NOMO-1 (cell line): ENCODE measurements around the gene MVK.
"Not testable (repeated sequence)": the region's sequence is repeated elsewhere in the genome, so short reads cannot be mapped to it uniquely, and the experiment has no call there.

ENCODE experiments used
- DNase-seq, 2 experiments: peaks; one replicate each; lab custom pipeline; 2025; ENCODE audit not compliant: unreplicated experiment in 2 of 2; lab: John Stamatoyannopoulos, UW

The MVK gene

DNA sequence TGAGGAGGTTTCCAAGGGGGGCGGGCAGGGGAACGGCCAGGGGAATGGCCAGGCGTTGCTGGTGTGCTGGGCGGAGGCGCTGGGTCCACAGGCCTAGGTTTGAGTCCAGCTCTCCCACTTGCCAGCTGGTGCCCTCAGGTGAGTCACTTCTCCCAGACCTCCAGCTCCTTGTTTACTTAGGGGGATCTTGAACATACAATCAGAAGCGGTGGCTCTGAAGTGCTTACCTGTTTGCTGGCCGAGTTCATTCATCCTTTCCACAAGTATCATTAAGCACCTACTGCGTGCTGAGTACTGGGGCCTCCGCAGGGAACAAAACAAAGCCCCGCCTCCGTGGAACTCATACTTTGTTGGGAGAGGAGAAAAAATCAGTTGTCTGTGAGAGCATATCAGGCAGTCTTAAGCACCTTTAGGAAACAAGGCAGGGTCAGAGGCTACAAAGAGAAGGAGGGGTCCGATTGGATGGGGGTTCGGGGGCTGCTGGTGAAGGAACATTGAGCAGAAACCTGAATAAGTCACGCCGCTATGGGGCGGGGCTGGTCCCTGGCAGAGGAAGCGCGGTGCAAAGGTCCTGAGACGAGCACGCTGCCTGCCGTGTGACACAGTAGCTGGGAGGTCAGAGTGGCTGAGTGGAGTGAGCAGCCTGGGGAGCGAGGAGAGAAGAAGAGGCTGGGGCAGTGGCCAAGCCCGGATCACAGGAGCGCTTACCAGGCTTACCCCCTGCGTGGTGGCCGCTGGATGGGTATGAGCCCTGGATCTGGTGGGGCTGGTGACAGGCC, 15.1 kb downstream of the MVK start:
- DNase-seq, result no peak

DNA sequence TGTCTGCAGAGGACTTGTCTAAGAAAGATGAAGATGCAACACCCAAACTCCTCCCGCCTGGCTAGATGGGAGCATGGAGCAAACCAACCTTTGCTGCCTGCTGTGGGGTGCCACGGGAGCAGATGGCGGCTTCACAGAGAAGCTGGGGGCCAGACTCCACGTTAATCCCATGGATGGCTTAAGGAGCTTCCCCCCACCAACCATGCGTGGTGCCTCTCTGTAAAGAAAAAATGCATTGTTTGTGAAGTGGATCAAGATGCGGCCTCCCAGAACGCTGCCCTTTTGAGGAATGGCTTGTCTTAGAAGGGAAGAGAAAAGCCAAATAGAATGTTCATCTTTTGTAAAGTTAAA, 15.6 kb downstream of the MVK start:
- no peak for DNase-seq

DNA sequence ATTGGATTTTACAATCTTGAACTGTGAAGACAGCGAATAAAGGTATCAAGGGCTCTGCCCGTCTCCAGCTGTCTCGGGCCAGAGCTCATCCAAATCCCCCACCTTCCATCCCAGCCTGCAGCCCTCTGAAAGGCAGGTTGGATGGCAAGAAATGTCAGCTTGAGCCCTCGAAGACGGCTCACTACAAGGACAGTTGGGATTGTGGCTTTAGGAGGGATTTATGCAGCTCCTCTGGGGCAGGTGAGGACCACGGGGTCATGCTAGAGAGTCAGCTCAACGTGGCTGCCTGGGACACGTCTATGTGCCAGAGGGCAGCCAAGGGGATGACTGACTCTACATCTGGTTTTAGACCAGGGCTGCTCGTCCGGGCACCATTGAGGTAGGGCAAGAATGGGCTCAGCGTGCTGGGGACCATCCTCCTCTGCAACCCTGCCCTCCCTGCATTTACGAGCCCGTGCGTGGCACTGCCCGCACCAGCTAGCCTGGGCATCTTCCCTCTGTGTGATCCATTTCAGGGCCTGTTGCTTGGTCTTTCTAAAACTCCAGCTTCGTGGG, 16.2 kb downstream of the MVK start:
- no peak for DNase-seq

DNA sequence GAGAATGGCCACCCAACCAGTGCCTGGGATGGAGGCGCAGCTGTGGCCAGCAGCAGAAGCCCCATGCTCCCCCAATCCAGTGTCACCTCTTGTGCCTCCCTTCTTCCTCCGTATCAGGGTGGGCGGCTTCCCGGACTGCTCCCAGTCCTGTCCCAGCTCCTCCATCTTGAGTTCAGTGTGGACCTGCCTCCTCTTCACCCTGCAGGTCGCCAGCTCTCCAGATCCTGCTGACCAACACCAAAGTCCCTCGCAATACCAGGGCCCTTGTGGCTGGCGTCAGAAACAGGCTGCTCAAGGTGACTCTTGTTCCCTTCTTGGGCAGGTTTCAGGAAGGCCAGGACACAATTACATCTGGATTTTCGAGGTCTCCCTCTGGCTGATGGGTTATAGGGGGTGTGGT, 17.0 kb downstream of the MVK start:
- no peak for DNase-seq

DNA sequence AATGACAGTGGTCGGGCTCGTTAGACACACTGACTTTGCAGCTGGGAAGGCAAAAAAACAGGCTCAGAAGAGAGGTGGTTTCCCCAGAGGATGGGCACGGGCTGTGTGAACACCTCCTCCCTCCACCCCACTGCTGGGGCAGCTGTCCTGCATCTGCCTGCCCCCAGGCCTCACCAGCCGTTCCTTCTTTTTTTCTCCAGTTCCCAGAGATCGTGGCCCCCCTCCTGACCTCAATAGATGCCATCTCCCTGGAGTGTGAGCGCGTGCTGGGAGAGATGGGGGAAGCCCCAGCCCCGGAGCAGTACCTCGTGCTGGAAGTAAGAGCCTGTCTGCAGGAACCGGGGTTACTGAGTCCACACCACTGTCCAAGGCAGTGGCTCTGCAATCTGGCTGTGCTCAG, 17.4 kb downstream of the MVK start:
- no peak for DNase-seq

DNA sequence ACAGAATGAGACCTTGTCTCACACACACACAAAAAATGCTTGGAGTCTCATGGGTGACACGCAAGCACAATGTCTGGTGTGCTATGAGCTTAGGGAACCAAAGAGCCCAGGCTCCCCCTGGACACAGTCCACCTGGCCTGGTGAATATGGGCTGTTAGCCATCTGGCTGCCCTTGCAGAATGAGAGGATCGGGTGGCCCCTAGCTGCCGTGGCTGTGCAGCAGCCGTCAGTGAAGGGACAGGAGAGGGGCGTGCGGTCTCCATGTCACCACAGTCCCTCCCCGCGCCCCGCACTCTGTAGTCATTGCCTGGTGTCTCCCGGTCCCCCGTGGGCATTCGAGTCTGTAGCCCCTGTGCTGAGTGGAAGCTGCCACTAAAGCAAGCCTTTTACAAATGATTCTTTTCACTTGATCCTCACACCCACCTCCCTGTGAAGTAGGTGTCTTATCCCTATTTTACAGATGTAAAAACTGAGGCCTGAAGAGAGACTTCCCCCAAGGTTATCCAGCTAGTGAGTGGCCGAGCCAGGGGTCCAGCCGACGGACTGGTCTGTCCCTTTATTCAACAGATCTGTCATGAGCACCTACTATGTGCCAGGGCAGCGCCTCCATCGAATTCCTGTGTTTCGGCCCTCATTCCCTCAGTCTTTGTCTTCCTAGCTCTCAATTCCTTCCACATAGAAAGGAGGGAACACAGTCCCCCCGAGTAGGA, 18.8 kb downstream of the MVK start:
- no peak for DNase-seq

DNA sequence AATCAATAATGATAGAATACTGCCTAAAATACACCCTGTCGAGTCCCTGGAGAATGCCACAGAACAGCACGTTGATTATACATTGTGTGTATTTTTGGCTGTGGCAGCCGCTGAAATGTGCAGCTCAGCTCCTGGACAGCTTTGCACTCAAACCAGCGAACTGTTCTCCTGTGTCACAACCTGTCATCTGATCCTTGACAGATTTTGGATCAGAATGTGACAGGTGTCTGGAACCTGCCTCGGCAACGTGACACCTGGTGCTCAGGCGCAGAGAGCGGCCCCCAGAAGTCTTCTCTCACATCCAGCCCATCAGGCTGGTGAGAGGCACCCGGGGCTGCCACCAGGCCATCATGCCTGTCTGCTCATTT, 19.3 kb downstream of the MVK start:
- no peak for DNase-seq

DNA sequence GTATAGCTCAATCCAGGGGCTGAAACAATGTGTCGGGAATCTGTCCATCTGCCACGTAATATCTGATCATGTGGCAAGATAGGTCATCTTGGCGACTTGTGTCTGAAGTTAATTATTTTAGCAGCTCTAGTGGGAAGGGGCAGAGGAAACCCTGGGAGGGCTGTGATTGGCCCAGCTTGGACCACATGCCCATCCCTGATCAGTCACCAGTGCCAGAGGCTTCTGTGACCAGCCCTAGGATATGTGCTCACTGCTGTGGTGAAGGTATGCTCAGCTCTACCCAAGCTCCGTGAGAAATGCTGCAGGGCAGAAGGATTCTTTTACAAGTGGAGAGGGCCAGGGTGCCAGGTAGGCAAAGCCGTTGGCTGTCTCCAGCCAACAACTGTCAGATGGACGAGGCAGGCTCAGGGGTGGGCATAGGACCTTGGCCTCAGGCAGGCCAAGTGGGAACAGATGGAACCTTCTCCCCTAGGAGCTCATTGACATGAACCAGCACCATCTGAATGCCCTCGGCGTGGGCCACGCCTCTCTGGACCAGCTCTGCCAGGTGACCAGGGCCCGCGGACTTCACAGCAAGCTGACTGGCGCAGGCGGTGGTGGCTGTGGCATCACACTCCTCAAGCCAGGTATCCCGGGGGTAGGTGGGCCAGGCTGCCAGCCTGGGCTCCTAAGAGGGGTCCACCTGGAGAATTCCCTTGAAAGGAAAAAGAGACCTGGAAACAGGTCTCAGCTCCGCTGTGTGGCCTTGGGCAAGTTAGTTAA, 21.1 kb downstream of the MVK start:
- no peak for DNase-seq

DNA sequence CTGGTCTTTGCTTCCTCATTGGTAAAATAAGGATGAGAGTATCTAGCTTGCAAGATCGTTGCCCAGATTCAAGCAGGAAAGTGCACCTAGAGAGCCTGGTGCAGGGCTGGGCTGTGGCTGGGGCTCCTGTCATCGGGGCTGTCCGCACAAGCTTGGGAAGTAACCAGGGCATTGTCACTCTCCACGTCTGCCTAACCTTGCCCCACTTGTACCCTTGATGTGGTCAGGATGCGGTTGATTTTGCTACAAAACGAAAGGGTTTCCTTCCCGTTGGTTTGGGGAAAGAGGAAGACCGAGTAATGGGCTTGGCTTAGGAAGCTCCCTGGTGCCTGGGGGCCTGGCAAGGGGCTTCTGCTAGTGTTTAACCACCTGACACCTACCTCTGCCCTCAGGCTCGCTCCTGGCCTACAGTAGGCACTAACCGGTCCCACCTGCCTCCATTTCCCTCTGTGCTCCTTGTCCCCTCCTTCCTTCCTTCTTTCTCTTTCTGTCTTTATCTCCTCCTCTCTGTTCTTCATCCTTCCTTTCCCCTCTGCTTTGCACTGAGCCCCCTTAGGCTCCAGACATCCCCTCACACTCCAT, 21.8 kb downstream of the MVK start:
- DNase-seq, result peak; percentile 71 to 81

DNA sequence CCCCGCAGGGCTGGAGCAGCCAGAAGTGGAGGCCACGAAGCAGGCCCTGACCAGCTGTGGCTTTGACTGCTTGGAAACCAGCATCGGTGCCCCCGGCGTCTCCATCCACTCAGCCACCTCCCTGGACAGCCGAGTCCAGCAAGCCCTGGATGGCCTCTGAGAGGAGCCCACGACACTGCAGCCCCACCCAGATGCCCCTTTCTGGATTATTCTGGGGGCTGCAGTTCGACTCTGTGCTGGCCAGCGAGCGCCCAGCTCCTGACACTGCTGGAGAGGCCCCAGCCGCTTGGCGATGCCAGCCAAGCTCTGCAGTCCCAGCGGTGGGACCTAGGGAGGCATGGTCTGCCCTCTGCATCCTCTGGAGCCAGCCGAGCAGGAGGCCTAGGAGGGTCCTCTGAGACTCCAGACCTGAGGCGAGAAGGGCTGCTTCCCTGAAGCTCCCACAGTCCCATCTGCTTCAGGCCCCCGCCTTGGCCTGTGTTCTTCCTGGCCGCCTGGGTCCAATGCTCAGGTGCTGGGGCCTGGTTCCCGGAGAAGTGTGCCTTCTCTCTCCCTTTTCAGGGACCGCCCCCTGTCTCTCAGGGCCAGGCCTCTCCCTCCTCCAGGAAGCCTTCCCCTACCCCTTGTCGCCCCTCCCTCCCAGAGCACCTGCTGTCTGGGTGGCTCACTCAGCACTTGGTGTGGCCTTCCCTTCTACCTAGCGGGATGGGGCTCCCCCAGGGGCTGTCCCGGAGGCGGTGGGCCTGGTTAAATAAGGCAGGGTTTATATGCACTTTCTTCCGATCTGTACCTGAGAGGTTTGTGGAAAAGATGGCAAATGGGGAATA, 23.0 kb downstream of the MVK start:
- DNase-seq, result no peak

DNA sequence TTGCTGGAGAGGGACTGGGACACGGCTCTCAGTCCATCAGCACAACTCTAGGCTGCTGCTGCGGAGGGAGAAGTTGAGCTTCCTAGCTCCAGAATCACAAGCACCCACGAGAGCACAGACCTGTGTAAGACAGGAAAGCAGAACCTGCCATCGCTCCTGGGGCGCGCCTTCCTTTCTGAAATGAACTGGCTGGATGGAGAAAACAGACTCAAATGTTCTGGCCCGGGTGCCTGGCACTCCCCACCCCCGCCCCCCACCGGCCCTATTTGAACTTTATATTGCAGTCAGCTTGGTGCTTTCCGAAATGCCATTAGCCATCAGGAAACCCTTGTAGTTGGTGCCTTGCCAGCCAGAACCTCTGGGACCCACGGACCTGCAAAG, 23.8 kb downstream of the MVK start:
- DNase-seq, result no peak

DNA sequence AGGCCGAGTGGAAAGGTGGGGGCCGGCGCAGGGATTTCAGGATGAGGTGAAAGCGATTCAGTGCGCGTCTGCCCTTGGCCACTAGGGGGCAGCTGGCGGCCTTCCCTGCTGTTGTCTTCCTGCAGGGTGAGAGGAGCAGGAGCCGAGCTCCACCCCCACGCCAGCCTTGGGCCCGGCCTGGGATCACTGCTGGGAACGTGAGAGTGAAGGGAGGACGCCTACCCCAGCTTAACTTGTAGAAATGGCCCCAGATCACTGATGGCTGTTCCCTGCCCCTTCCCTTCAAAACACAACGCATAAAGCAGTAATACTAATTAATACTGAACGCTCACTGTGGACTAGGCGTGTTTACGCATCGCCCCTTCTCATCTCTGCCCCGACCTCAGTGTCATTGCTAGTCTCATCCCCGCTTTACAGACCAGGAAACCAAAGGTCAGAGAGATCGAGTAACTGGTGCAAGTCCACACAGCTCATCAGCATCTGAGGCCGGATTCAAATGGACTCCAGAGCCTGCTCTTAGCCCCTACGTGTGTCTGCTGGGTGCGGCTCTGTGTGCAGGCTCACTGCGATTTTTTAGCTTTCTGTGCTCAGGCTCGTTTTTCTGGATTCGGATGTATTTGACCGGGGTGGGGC, 24.3 kb downstream of the MVK start:
- DNase-seq, result peak; percentile 29

DNA sequence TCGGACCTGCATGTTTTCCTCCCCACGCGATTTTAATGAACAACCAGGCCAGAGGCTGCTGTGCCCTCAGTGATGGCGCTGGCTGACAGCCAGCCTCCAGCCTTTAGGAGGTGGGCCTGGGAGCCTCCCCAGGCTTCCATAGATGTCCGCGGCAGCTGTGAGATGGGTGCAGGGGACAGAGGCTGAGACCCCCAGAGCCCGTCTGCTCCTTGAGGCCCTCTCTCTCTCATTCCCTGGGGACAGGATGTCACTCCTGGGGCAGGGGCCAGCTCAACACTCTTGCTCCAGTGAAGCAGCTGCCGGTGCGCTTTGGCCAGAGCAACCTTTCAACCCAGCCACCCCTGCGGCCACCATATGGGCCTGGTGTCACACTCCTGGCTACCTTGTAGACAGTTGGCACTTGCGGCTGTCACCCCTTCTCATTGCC, 24.8 kb downstream of the MVK start:
- no peak for DNase-seq

DNA sequence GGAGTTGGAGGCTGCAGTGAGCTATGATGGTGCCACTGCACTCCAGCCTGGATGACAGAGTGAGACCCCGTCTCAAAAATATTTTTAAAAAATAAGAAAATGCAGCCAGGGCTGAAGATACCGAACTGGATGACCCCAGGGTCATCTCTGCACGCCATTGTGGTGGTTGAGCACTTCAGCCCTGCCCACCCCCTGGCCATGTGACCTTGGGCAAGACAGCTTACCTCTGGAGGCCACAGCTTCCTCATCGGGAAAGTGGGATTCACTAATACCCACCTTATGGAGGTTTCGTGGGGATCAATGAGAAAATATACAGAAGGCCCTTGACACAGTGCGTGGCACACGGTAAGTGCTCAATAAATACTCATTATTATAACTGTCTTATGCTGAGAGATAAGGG, 25.5 kb downstream of the MVK start:
- no peak for DNase-seq

DNA sequence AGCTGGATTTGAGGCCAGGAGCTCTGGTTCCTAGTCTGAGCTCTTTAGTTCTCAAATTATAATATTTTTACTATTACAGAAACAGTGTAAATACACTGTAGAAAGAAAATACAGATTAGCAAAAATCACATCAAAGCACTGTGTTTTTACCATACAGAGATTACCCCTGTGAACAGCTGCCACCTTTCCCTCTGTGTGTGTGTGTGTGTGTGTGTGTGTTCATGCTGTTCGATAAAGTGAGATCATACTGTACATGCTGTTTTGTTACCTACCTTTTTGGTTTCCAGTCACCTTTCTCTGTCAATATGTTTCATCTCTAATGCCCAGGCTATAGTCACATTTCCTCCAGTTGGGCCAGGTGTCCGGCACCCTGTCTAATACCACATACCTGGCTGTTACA, 26.9 kb downstream of the MVK start:
- no peak for DNase-seq

DNA sequence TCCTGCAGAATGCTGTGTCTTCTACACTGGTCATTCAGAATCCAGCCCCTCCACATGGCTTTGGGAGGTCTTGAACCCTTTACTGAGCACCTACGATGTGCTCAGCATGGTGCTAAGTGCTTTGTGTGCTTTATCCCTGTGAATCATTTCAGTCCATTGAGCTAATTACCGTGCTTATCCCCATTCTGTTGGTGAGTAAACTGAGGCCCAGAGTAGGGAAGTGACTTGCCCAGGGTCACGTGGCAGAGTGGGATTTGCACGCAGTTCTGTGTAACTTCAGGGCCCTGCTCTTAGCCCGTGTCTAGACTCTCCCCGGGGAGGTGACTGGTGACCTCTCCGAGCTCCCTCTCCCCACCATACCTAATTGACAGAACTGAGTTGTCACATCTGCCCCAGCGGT, 27.4 kb downstream of the MVK start:
- DNase-seq, result no peak

DNA sequence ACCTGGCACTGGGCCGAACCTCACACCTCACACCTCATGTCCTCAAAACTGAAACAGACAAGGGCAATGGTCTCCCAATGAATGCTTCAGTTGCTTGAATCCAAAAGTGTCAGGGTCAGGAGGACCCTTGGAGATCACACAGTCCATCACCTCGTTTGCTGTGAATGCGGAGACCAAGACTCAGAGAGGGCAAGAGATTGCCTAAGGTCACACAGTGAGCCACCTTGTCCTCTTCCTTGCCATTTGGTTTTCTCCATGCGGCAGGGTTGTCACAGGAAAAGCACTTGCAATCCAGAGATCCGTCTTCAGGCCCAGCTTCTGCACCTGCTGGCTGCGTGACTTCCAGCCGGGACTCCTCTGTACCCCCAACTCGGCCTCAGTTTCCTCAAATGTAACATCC, 28.0 kb downstream of the MVK start:
- no peak for DNase-seq

DNA sequence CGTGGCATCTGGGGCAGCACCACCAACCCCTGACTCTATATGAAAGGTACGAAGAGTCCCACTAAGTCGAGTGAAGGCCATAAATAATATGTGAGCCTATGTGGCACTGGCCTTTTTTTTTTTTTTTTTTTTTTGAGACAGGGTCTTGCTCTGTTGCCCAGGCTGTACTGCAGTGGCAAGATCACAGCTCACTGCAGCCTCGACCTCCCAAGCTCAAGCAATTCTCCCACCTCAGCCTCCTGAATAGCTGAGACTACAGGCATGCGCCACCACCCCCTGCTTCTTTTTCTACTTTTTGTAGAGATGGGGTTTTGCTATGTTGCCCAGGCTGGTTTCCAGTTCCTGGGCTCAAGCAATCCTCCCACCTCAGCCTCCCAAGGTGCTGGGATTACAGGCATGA, 28.5 kb downstream of the MVK start:
- DNase-seq, result not testable (repeated sequence)

DNA sequence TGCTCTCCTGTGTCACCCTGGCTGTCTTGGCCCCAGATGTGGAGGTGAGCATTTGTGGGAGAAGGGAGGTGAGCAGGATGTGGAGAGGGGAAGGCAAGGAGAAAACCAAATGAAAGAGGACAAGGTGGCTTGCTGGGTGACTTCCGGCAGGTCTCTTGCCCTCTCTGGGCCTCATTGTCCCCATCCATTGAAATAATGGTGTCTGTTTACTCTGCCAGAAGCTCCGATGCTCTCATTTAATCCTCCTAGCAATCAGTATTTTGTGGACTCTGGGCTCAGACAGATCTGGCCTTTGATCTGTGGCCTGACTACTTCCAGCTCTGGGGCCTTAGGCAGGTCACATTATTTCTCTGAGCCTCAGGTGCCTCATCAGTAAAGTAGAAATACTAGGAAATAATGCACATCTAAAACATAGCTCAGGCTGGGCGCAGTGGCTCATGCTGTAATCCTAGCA, 30.6 kb downstream of the MVK start:
- no peak for DNase-seq

DNA sequence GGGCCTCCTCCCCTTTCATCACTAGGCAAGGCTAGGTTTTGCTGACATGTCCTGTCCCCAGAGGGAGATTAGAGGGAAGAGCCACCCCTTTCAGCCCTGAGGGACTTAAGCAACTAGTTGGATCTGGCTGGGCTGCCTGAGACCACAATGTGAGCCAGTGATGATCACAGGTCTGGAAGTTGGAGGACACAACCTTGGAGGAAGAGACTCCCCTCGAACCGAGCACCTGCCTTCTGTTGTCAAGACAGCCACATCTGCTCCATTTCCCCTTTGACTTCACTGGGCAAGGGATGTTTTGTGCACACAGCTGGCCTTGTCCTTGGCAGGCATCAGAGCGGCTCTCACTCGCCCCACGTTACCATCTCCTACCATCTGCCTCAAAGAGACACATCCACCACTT, 31.4 kb downstream of the MVK start:
- DNase-seq, result no peak
